H9 (cell line): ENCODE measurements around the gene ZFAND3. TPM values are rescaled to one million over a fixed set of nuclear protein-coding genes. Genes with fewer than 3 reads are reported as not detected.

Experiments used
- DNase-seq: peaks from one replicate; pipeline ENCODE4 v3.0.0-alpha.2; 2017
- H2AFZ ChIP-seq: one replicate; pipeline ENCODE4 v1.6.1; 2013; ENCODE audit warnings: mild to moderate bottlenecking, low read length, control low read depth, moderate library complexity
- H2AK5ac ChIP-seq: 2 replicates; pipeline ENCODE4 v1.6.1; 2013; ENCODE audit warnings: low read length, control low read depth, mixed read lengths; ENCODE audit not compliant: insufficient read length
- H2BK120ac ChIP-seq: one replicate; pipeline ENCODE4 v1.6.1; 2013; ENCODE audit warnings: low read depth, mild to moderate bottlenecking, low read length, control low read depth, inconsistent platforms; ENCODE audit not compliant: poor library complexity, severe bottlenecking
- H2BK12ac ChIP-seq: 2 replicates; pipeline ENCODE4 v1.6.1; 2013; ENCODE audit warnings: low read length, control low read depth, mixed read lengths, low read depth; ENCODE audit not compliant: insufficient read length
- H2BK15ac ChIP-seq: 2 replicates; pipeline ENCODE4 v1.6.1; 2013; ENCODE audit warnings: low read depth, low read length, control low read depth
- H2BK20ac ChIP-seq: one replicate; pipeline ENCODE4 v1.6.1; 2013; ENCODE audit warnings: low read depth, mild to moderate bottlenecking, low read length, control low read depth, inconsistent platforms; ENCODE audit not compliant: poor library complexity, severe bottlenecking
- H2BK5ac ChIP-seq: 2 replicates; pipeline ENCODE4 v1.6.1; 2013; ENCODE audit warnings: low read length, control low read depth, mixed read lengths; ENCODE audit not compliant: insufficient read length
- H3K14ac ChIP-seq: 2 replicates; pipeline ENCODE4 v1.6.1; 2013; ENCODE audit warnings: low read length, control low read depth; ENCODE audit not compliant: insufficient read depth
- H3K18ac ChIP-seq: 2 replicates; pipeline ENCODE4 v1.6.1; 2013; ENCODE audit warnings: low read depth, mild to moderate bottlenecking, mixed read lengths, low read length, control low read depth; ENCODE audit not compliant: insufficient read length
- H3K23ac ChIP-seq: 2 replicates; pipeline ENCODE4 v1.6.1; 2013; ENCODE audit warnings: low read length, control low read depth, mixed read lengths, low read depth; ENCODE audit not compliant: insufficient read length
- H3K23me2 ChIP-seq: 2 replicates; pipeline ENCODE4 v1.6.1; 2013; ENCODE audit warnings: low read depth, mild to moderate bottlenecking, mixed read lengths, low read length, control low read depth; ENCODE audit not compliant: insufficient read length, poor library complexity, severe bottlenecking
- H3K27ac ChIP-seq: 2 replicates; pipeline ENCODE4 v1.5.1; 2013; ENCODE audit warnings: low read length, control low read depth, mixed read lengths, low read depth; ENCODE audit not compliant: insufficient read length
- H3K27me3 ChIP-seq: 2 replicates; pipeline ENCODE4 v1.6.1; 2013; ENCODE audit warnings: low read length, control low read depth, inconsistent platforms; ENCODE audit not compliant: insufficient read depth
- H3K4ac ChIP-seq: 2 replicates; pipeline ENCODE4 v1.6.1; 2013; ENCODE audit warnings: low read depth, mild to moderate bottlenecking, control low read depth, inconsistent platforms, low read length, moderate library complexity
- H3K4me1 ChIP-seq: 2 replicates; pipeline ENCODE4 v1.6.1; 2013; ENCODE audit warnings: low read length, control low read depth, inconsistent platforms; ENCODE audit not compliant: insufficient read depth
- H3K4me2 ChIP-seq: 2 replicates; pipeline ENCODE4 v1.6.1; 2013; ENCODE audit warnings: low read length, control low read depth, mixed read lengths; ENCODE audit not compliant: insufficient read length, insufficient read depth
- H3K56ac ChIP-seq: 2 replicates; pipeline ENCODE4 v1.6.1; 2013; ENCODE audit warnings: low read depth, mild to moderate bottlenecking, mixed read lengths, low read length, control low read depth; ENCODE audit not compliant: insufficient read length
- H3K79me1 ChIP-seq: 2 replicates; pipeline ENCODE4 v1.6.1; 2013; ENCODE audit warnings: low read depth, mild to moderate bottlenecking, moderate library complexity, low read length, control low read depth, inconsistent platforms; ENCODE audit not compliant: insufficient read depth, poor library complexity, severe bottlenecking
- H3K79me2 ChIP-seq: 2 replicates; pipeline ENCODE4 v1.6.1; 2013; ENCODE audit warnings: low read length, control low read depth, inconsistent platforms; ENCODE audit not compliant: insufficient read depth
- H3K9ac ChIP-seq: 2 replicates; pipeline ENCODE4 v1.6.1; 2013; ENCODE audit warnings: low read length, control low read depth, mixed read lengths; ENCODE audit not compliant: insufficient read length; ENCODE audit errors: extremely low read depth
- H3K9me3 ChIP-seq: one replicate; pipeline ENCODE4 v1.6.1; 2013; ENCODE audit warnings: low read depth, low read length, inconsistent platforms; ENCODE audit not compliant: control insufficient read depth
- H3T11ph ChIP-seq: one replicate; pipeline ENCODE4 v1.6.1; 2013; ENCODE audit warnings: mild to moderate bottlenecking, low read length, control low read depth, inconsistent platforms
- H4K20me1 ChIP-seq: one replicate; pipeline ENCODE4 v1.6.1; 2013; ENCODE audit not compliant: control insufficient read depth, insufficient read length, insufficient read depth
- H4K5ac ChIP-seq: 2 replicates; pipeline ENCODE4 v1.6.1; 2013; ENCODE audit warnings: low read depth, mild to moderate bottlenecking, mixed read lengths, low read length, control low read depth; ENCODE audit not compliant: insufficient read length
- H4K8ac ChIP-seq: replicated peaks from 2 replicates; pipeline ENCODE4 v1.6.1; 2013; ENCODE audit warnings: low read length, control low read depth, mixed read lengths, low read depth; ENCODE audit not compliant: insufficient read length
- H4K91ac ChIP-seq: 2 replicates; pipeline ENCODE4 v1.6.1; 2013; ENCODE audit warnings: low read depth, mild to moderate bottlenecking, moderate library complexity, mixed read lengths, low read length, control low read depth; ENCODE audit not compliant: insufficient read length
- H3K27ac Mint-ChIP-seq, 3 experiments: 2 replicates in 2 of 3; 3 replicates in 1 of 3; pipeline ENCODE4 v1.8.0; 2020 to 2021; ENCODE audit warnings: mixed read lengths in 3 of 3, mild to moderate bottlenecking in 1 of 3, moderate library complexity in 1 of 3
- H3K27me3 Mint-ChIP-seq: 2 replicates; pipeline ENCODE4 v1.8.0; 2021; ENCODE audit warnings: low read depth, mild to moderate bottlenecking, moderate library complexity, mixed read lengths
- H3K36me3 Mint-ChIP-seq, 3 experiments: 2 replicates in 2 of 3; 3 replicates in 1 of 3; pipeline ENCODE4 v1.8.0; 2020 to 2021; ENCODE audit warnings: low read depth in 3 of 3, mixed read lengths in 3 of 3; ENCODE audit not compliant: insufficient read depth in 1 of 3
- H3K4me1 Mint-ChIP-seq, 2 experiments: 2 replicates each; pipeline ENCODE4 v1.8.0; 2020; ENCODE audit warnings: mixed read lengths in 2 of 2
- H3K4me3 Mint-ChIP-seq, 2 experiments: 2 replicates in 1 of 2; 3 replicates in 1 of 2; pipeline ENCODE4 v1.8.0; 2020 to 2021; ENCODE audit warnings: mild to moderate bottlenecking in 2 of 2, mixed read lengths in 2 of 2, moderate library complexity in 1 of 2
- H3K9me3 Mint-ChIP-seq, 2 experiments: 2 replicates in 1 of 2; 3 replicates in 1 of 2; pipeline ENCODE4 v1.8.0; 2020; ENCODE audit warnings: mild to moderate bottlenecking in 2 of 2, mixed read lengths in 2 of 2, moderate library complexity in 1 of 2
- WGBS: extraction: QIAGEN DNeasy Blood & Tissue Kit; methylation state at CpG from one replicate; pipeline ENCODE4 v1.1.7; 2013; ENCODE audit warnings: missing lambda C conversion rate, low lambda C conversion rate, mixed read lengths; ENCODE audit not compliant: insufficient read length; ENCODE audit errors: extremely low coverage; 5-methylcytosine and 5-hydroxymethylcytosine counted together
- total RNA-seq: library from RNA; stranded (reverse); gene quantifications from 2 replicates; pipeline ENCODE4 v1.2.1, GENCODE V29; 2021
- TF ChIP-seq, protein P1 (sequence below): fragments of 200-600 bp; sonication (generic); conservative IDR thresholded peaks from 3 replicates; pipeline ENCODE4 v1.8.0; 2021; ENCODE audit warnings: antibody characterized with exemption, mild to moderate bottlenecking

The ZFAND3 gene
- total RNA-seq, 1 experiment from 2014 or later: 57.7 TPM

- no peak overlapping the region for H3K23ac ChIP-seq
- H3K23me2 ChIP-seq: no peaks in the 10 kb centered on the region
- no peak overlapping the region for H2BK20ac ChIP-seq
- H3K4me2 ChIP-seq: no peak overlapping the region
- no peak overlapping the region for H3K27ac ChIP-seq
- H2BK12ac ChIP-seq: no peak overlapping the region
- Mint-ChIP-seq H3K9me3 (no peaks in the 10 kb centered on the region), H3K27me3 (no peaks in the 10 kb centered on the region), H3K4me1 (peaks cover 24 to 29% of the 10 kb centered on the region in 2 experiments), H3K4me3 (no peak overlapping the region), H3K36me3 (peaks cover 0 to 5% (median 3%) of the 10 kb centered on the region in 3 experiments; a peak in 3 of 7 replicates), H3K27ac (no peak overlapping the region)
- no peak overlapping the region for H3K9ac ChIP-seq
- WGBS: no CpG with 5 or more reads among the region's 2 CpGs
- H3K4ac ChIP-seq: no peak overlapping the region
- H4K8ac ChIP-seq: no peak overlapping the region
- no peaks in the 10 kb centered on the region for H4K20me1 ChIP-seq
- TF ChIP-seq, protein P1, sequence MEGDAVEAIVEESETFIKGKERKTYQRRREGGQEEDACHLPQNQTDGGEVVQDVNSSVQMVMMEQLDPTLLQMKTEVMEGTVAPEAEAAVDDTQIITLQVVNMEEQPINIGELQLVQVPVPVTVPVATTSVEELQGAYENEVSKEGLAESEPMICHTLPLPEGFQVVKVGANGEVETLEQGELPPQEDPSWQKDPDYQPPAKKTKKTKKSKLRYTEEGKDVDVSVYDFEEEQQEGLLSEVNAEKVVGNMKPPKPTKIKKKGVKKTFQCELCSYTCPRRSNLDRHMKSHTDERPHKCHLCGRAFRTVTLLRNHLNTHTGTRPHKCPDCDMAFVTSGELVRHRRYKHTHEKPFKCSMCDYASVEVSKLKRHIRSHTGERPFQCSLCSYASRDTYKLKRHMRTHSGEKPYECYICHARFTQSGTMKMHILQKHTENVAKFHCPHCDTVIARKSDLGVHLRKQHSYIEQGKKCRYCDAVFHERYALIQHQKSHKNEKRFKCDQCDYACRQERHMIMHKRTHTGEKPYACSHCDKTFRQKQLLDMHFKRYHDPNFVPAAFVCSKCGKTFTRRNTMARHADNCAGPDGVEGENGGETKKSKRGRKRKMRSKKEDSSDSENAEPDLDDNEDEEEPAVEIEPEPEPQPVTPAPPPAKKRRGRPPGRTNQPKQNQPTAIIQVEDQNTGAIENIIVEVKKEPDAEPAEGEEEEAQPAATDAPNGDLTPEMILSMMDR: no peak
- H3K27me3 ChIP-seq: no peaks in the 10 kb centered on the region
- H2BK15ac ChIP-seq: no peak overlapping the region
- no peaks in the 10 kb centered on the region for H3K4me1 ChIP-seq
- no peak overlapping the region for H4K91ac ChIP-seq
- H3K14ac ChIP-seq: no peak overlapping the region
- H3K79me2 ChIP-seq: no peaks in the 10 kb centered on the region; the same call in 1 of the 2 replicates
- H2AFZ ChIP-seq: no peak overlapping the region
- no peak overlapping the region for H3T11ph ChIP-seq
- H2AK5ac ChIP-seq: no peak overlapping the region
- DNase-seq: no peak
- H3K18ac ChIP-seq: no peak overlapping the region
- no peaks in the 10 kb centered on the region for H3K79me1 ChIP-seq
- no peak overlapping the region for H2BK120ac ChIP-seq
- H2BK5ac ChIP-seq: no peak overlapping the region
- H3K9me3 ChIP-seq: no peaks in the 10 kb centered on the region
- no peak overlapping the region for H3K56ac ChIP-seq
- no peak overlapping the region for H4K5ac ChIP-seq
Measured at GRCh38 chr6:37917566-37917965, 98.0 kb downstream of the ZFAND3 start.
